GM12874 (cell line): Measurements from ENCODE around the gene IL17D.

ENCODE experiments used
- TF ChIP-seq, protein P1 (sequence below): IDR thresholded peaks from 2 replicates; pipeline ENCODE4 v1.5.1; 2011; ENCODE audit warnings: low read depth, mild to moderate bottlenecking, control low read depth, low read length, moderate library complexity; ENCODE audit not compliant: insufficient read depth

IL17D gene

DNA sequence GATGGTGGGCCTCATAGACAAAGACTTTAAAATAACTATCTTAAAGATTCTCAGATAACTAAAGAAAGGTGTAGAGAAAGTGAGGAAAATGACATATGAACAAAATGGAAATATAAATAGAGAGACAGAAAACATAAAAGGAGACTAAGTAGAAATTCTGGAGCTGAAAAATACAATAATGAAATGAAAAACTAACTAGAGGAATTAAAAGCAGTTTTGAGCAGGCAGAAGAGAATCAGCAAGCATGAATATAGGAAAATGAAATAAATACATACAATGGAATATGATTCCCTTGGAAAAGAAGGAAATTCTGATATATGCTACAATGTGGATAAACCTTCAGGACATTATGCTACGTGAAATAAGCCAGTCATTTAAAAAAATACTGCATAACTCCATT, 66.3 kb downstream of the IL17D start:
- TF ChIP-seq, protein P1, sequence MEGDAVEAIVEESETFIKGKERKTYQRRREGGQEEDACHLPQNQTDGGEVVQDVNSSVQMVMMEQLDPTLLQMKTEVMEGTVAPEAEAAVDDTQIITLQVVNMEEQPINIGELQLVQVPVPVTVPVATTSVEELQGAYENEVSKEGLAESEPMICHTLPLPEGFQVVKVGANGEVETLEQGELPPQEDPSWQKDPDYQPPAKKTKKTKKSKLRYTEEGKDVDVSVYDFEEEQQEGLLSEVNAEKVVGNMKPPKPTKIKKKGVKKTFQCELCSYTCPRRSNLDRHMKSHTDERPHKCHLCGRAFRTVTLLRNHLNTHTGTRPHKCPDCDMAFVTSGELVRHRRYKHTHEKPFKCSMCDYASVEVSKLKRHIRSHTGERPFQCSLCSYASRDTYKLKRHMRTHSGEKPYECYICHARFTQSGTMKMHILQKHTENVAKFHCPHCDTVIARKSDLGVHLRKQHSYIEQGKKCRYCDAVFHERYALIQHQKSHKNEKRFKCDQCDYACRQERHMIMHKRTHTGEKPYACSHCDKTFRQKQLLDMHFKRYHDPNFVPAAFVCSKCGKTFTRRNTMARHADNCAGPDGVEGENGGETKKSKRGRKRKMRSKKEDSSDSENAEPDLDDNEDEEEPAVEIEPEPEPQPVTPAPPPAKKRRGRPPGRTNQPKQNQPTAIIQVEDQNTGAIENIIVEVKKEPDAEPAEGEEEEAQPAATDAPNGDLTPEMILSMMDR = no peak
